Pancreas (tissue), 10 donors: ENCODE data around the gene RANGRF. TPM values are rescaled to one million over a fixed set of nuclear protein-coding genes. Genes with fewer than 3 reads are reported as not detected.

Source experiments
- ATAC-seq, 4 donors: fragments of 200-7000 bp; cut with Tn5 transposase; one replicate each; pipeline versions ENCODE4 v1.8.0 to v1.9.1; 2020; ENCODE audit warnings: mild to moderate bottlenecking in 4 of 4, moderate library complexity in 4 of 4
- DNase-seq, 6 donors: peaks; one replicate each; pipeline ENCODE4 v3.0.0-alpha.2; 2020
- FAIRE-seq: peaks from 2 replicates; lab custom pipeline; 2012; peaks lifted over from hg19 to GRCh38; lab: Jason Lieb, UNC
- H3K27ac ChIP-seq, 4 donors: fragments of 200-600 bp; sonication (generic); 1 replicate in 3 of 4; 2 replicates in 1 of 4; pipeline versions ENCODE4 v1.5.0 to v1.8.0; 2020
- H3K27me3 ChIP-seq, 4 donors: fragments of 200-600 bp; one replicate each; pipeline ENCODE4 v1.8.0; 2021
- H3K36me3 ChIP-seq, 3 donors: fragments of 200-600 bp; sonication (generic) in 1 of 3; one replicate each; pipeline versions ENCODE4 v1.5.0 to v1.8.0; 2020 to 2021
- H3K4me1 ChIP-seq, 3 donors: fragments of 200-600 bp; one replicate each; pipeline ENCODE4 v1.8.0; 2021
- H3K4me3 ChIP-seq, 4 donors: fragments of 200-600 bp; sonication (generic) in 2 of 4; one replicate each; pipeline versions ENCODE4 v1.5.0 to v1.8.0; 2020 to 2021
- H3K9me3 ChIP-seq, 4 donors: fragments of 200-600 bp; one replicate each; pipeline ENCODE4 v1.8.0; 2021
- CTCF ChIP-seq, 4 donors: fragments of 200-600 bp; sonication (generic) in 3 of 4; IDR thresholded peaks; one replicate each; pipeline versions ENCODE4 v1.5.0 to v1.8.0; 2021; ENCODE audit warnings: antibody characterized with exemption in 4 of 4
- WGBS, 2 donors: extraction: QIAGEN DNeasy Blood & Tissue Kit; methylation state at CpG; one replicate each; pipeline ENCODE4 v1.1.7; 2013; 5-methylcytosine and 5-hydroxymethylcytosine counted together
- intact Hi-C, 3 donors: fragments of 100-400 bp; cut with DNase I; formaldehyde crosslinking; loops; one replicate each; pipeline versions ENCODE4 v1.11.1 to v1.14.2; 2022
- polyA plus RNA-seq, 2 donors: library from polyadenylated mRNA; stranded (reverse); fragments of 200-250 nt; gene quantifications; one replicate each; pipeline ENCODE4 v1.2.3, GENCODE V29; 2013
- total RNA-seq, 6 donors: library from RNA; stranded (reverse); fragmentation: NEBNext Ultra II Directional in 4 of 6; extraction: Animal tissue kit (Norgen Biotek cat#: 25700) in 4 of 6; gene quantifications; one replicate each; pipeline versions ENCODE4 v1.2.1 to v1.2.4, GENCODE V29; 2021 to 2023
- donor health status: healthy with polysubstance abuse.
- donor health status: DM: no; HTN: no; CAD: no; lungs with moderate emphysema.
- donor health status: DM: no; HTN: no; CAD: no.
- donor health status: control.
- donor health status: control.
- donor health status: Bipolar disorder and iron deficiency.
- donor health status: DM: yes; HTN: yes; CAD: no.
- donor health status: DM: no; HTN: no; CAD: no.
- donor health status: DM: no; HTN: no; CAD: no.
- donor health status: DM: yes; HTN: yes; CAD: no.

The RANGRF gene
- total and polyA plus RNA-seq, 8 donors, result 2.8 to 27.4 (median 7.1) TPM

GRCh38 chr17:8294361-8294760 is 5.9 kb downstream of the RANGRF start:
- Histone ChIP-seq H3K4me1 (peaks cover 0 to 8% (median 6%) of the 10 kb centered on the region in 3 donors), H3K36me3 (no peaks in the 10 kb centered on the region), H3K27ac (no peak overlapping the region), H3K9me3 (no peaks in the 10 kb centered on the region), H3K27me3 (no peaks in the 10 kb centered on the region), H3K4me3 (peak overlapping the region in 1 of 4 donors; percentile 85)
- intact Hi-C loops, result no loop called here
- no peak for TF ChIP-seq CTCF (IDR thresholded peaks at IDR 0.05)
- DNase-seq, result peak in 1 of 6 donors; percentile 71
- 82 to 87% methylated on average over 9 of the region's 9 CpGs for WGBS, 2 donors
- ATAC-seq, result no peak
- no peak for FAIRE-seq

DNA sequence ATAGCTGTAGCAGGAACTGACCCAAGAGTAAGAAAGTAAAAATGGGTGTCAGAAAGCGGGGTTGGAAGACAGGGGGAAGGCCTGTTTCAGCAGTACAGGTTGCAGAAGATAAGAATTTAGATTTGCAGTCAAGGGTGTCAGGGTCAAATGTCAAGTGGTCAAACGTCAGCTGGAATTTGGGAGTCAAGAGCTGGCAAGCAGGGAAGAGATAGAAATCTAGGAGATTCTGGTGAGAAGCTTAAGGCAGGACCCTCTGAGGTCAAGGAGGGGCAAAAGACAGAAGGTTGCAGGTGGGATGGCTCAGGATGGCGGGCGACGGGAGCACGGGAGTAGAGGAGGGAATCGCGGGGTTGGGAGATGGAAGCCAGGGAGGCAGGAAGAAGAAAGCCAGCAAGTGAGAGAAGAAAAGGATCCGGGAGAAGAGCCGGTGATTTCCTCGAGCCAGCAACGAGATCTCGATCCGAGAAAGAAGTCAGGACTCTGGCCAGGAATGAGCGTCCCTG is 6.4 kb downstream of the RANGRF start:
- no peaks in the 10 kb centered on the region for H3K9me3 ChIP-seq
- intact Hi-C loops, result loop anchor here in 1 of 3 donors (5.0 kb wide), 1 partner anchor 38 kb away; no protein-coding TSS in a partner anchor
- peak overlapping the region; percentile 73 to 87 (median 80) for H3K27ac ChIP-seq
- no peaks in the 10 kb centered on the region for H3K36me3 ChIP-seq
- peak; percentile 11 to 23 (median 14) for ATAC-seq
- H3K27me3 ChIP-seq, result no peaks in the 10 kb centered on the region
- no peak for TF ChIP-seq CTCF (IDR thresholded peaks at IDR 0.05)
- 5 to 6% methylated on average over 15 of the region's 15 CpGs for WGBS, 2 donors
- FAIRE-seq, result no peak
- peak in 2 of 6 donors; percentile 6 to 33 for DNase-seq
- H3K4me1 ChIP-seq, result peaks cover 0 to 8% (median 4%) of the 10 kb centered on the region in 3 donors
- peak overlapping the region; percentile 49 to 85 (median 59) for H3K4me3 ChIP-seq

- FAIRE-seq (no peak), DNase-seq (no peak), ATAC-seq (no peak)
- WGBS, 2 donors, result 61 to 64% methylated on average over 3 of the region's 3 CpGs
- intact Hi-C loops, result loop anchor here in 1 of 3 donors (10.0 kb wide), 1 partner anchor 45 kb away; no protein-coding TSS in a partner anchor
- no peaks in the 10 kb centered on the region for H3K27me3 ChIP-seq
- no peaks in the 10 kb centered on the region for H3K36me3 ChIP-seq
- H3K9me3 ChIP-seq, result no peaks in the 10 kb centered on the region
- no peaks in the 10 kb centered on the region for H3K4me1 ChIP-seq
- TF ChIP-seq CTCF (IDR thresholded peaks at IDR 0.05), result no peak
- no peak overlapping the region for H3K4me3 ChIP-seq
- no peak overlapping the region for H3K27ac ChIP-seq
Measured at GRCh38 chr17:8300226-8300625, 11.8 kb downstream of the RANGRF start.

- WGBS, 2 donors, result 11 to 13% methylated on average over 8 of the region's 8 CpGs
- DNase-seq (peak; percentile 48 to 80 (median 62)), ATAC-seq (peak; percentile 94 to 98 (median 98)), FAIRE-seq (no peak)
- intact Hi-C loops, result loop anchor here in 1 of 3 donors (10.0 kb wide), 1 partner anchor 46 kb away; no protein-coding TSS in a partner anchor
- H3K9me3 ChIP-seq, result no peaks in the 10 kb centered on the region
- no peaks in the 10 kb centered on the region for H3K4me1 ChIP-seq
- H3K27me3 ChIP-seq, result no peaks in the 10 kb centered on the region
- TF ChIP-seq CTCF (IDR thresholded peaks at IDR 0.05), result peak; percentile 46 to 83 (median 72)
- no peaks in the 10 kb centered on the region for H3K36me3 ChIP-seq
- no peak overlapping the region for H3K4me3 ChIP-seq
- no peak overlapping the region for H3K27ac ChIP-seq
Measured at GRCh38 chr17:8300627-8301242, 12.3 kb downstream of the RANGRF start.
